ENCODE measurements around the gene ARL3.
A peak's percentile ranks its signal among the peaks of the same experiment; 100 is the strongest.

ARL3 gene

GRCh38 chr10:102627291-102627735 lies 86.9 kb downstream of the ARL3 start:
- peak overlapping the region; percentile 50 for H2BK15ac ChIP-seq (ENCODE audit: low read depth, poor library complexity, severe bottlenecking)
- H3K4ac ChIP-seq (ENCODE audit: low read depth in 1 of 2, low read length in 2 of 2): peak overlapping the region; percentile 93 to 94
- H2BK5ac ChIP-seq (ENCODE audit: low read depth, low read length, poor library complexity, severe bottlenecking): peak overlapping the region; percentile 94
- H2BK12ac ChIP-seq (ENCODE audit: low read length in 2 of 2): peak overlapping the region; percentile 81 to 95
- peak overlapping the region; percentile 91 for H4K8ac ChIP-seq (ENCODE audit: low read length)
- H3K36me3 ChIP-seq (ENCODE audit: control insufficient read depth in 1 of 2, insufficient read depth in 2 of 2, low read depth in 1 of 2, low read length in 2 of 2): peaks cover 10 to 17% of the 10 kb centered on the region in 2 experiments
- H2AFZ ChIP-seq (ENCODE audit: low read depth, low read length): peak overlapping the region; percentile 60
- H3K14ac ChIP-seq (ENCODE audit: low read length in 2 of 2): peak overlapping the region in 1 of 2 experiments; percentile 95
- no peaks in the 10 kb centered on the region for H3K9me3 ChIP-seq (ENCODE audit: control insufficient read depth, low read length)
- no peak for DNase-seq
- peak overlapping the region; percentile 93 for H2BK120ac ChIP-seq (ENCODE audit: low read depth, low read length)
- peak overlapping the region; percentile 86 for H3K9ac ChIP-seq (ENCODE audit: low read length)
- peaks cover 59% of the 10 kb centered on the region for H3K4me1 ChIP-seq (ENCODE audit: control insufficient read depth, insufficient read depth, low read depth, low read length)
- peak overlapping the region; percentile 91 to 96 for H3K18ac ChIP-seq (ENCODE audit: low read depth in 1 of 2, low read length in 2 of 2)
- peak overlapping the region; percentile 81 for H2AK5ac ChIP-seq (ENCODE audit: low read length, severe bottlenecking)
- no peaks in the 10 kb centered on the region for H3K27me3 ChIP-seq (ENCODE audit: control insufficient read depth in 1 of 2, insufficient read depth in 1 of 2, low read length in 2 of 2)
- H3K79me1 ChIP-seq (replicated peaks; ENCODE audit: low read length, poor library complexity, severe bottlenecking): peaks cover 4% of the 10 kb centered on the region
- no peak overlapping the region for H3K4me2 ChIP-seq (ENCODE audit: low read length, poor library complexity, severe bottlenecking)
- peak overlapping the region in 1 of 2 experiments; percentile 20 for H3K4me3 ChIP-seq (ENCODE audit: insufficient read depth in 1 of 2, low read depth in 1 of 2, low read length in 2 of 2)
- H3K23ac ChIP-seq (ENCODE audit: low read length in 2 of 2): peak overlapping the region in 1 of 2 experiments; percentile 81
- H4K91ac ChIP-seq (ENCODE audit: low read length): peak overlapping the region; percentile 99
- H3K27ac ChIP-seq (ENCODE audit: low read length, poor library complexity, severe bottlenecking): peak overlapping the region; percentile 99
- 79% methylated on average over 11 of the region's 12 CpGs for WGBS

- Histone ChIP-seq H3K23ac (ENCODE audit: low read length in 2 of 2) (no peak overlapping the region), H3K27me3 (ENCODE audit: control insufficient read depth in 1 of 2, insufficient read depth in 1 of 2, low read length in 2 of 2) (no peaks in the 10 kb centered on the region), H3K14ac (ENCODE audit: low read length in 2 of 2) (no peak overlapping the region), H3K9ac (ENCODE audit: low read length) (no peak overlapping the region), H2BK120ac (ENCODE audit: low read depth, low read length) (peak overlapping the region; percentile 1), H3K4ac (ENCODE audit: low read depth in 1 of 2, low read length in 2 of 2) (peak overlapping the region in 1 of 2 experiments; percentile 47), H3K4me2 (ENCODE audit: low read length, poor library complexity, severe bottlenecking) (no peak overlapping the region), H3K18ac (ENCODE audit: low read depth in 1 of 2, low read length in 2 of 2) (peak overlapping the region; percentile 61 to 69), H2BK12ac (ENCODE audit: low read length in 2 of 2) (peak overlapping the region; percentile 7 to 8), H2BK15ac (ENCODE audit: low read depth, poor library complexity, severe bottlenecking) (no peak overlapping the region), H2AFZ (ENCODE audit: low read depth, low read length) (no peak overlapping the region), H3K4me1 (ENCODE audit: control insufficient read depth, insufficient read depth, low read depth, low read length) (peaks cover 55% of the 10 kb centered on the region), H3K27ac (ENCODE audit: low read length, poor library complexity, severe bottlenecking) (no peak overlapping the region), H3K4me3 (ENCODE audit: insufficient read depth in 1 of 2, low read depth in 1 of 2, low read length in 2 of 2) (no peak overlapping the region), H2BK5ac (ENCODE audit: low read depth, low read length, poor library complexity, severe bottlenecking) (no peak overlapping the region), H3K36me3 (ENCODE audit: control insufficient read depth in 1 of 2, insufficient read depth in 2 of 2, low read depth in 1 of 2, low read length in 2 of 2) (peaks cover 13 to 15% of the 10 kb centered on the region in 2 experiments), H4K8ac (ENCODE audit: low read length) (peak overlapping the region; percentile 27), H4K91ac (ENCODE audit: low read length) (peak overlapping the region; percentile 76), H3K79me1 (replicated peaks; ENCODE audit: low read length, poor library complexity, severe bottlenecking) (no peaks in the 10 kb centered on the region), H3K9me3 (ENCODE audit: control insufficient read depth, low read length) (no peaks in the 10 kb centered on the region), H2AK5ac (ENCODE audit: low read length, severe bottlenecking) (peak overlapping the region; percentile 64)
- DNase-seq: no peak
- 89% methylated on average over 10 of the region's 10 CpGs for WGBS
Observed at GRCh38 chr10:102626026-102626685, 88.0 kb downstream of the ARL3 start.

- peak overlapping the region; percentile 9 to 46 for H3K18ac ChIP-seq (ENCODE audit: low read depth in 1 of 2, low read length in 2 of 2)
- H3K23ac ChIP-seq (ENCODE audit: low read length in 2 of 2): no peak overlapping the region
- H2BK12ac ChIP-seq (ENCODE audit: low read length in 2 of 2): peak overlapping the region in 1 of 2 experiments; percentile 38
- peak overlapping the region in 1 of 2 experiments; percentile 71 for H3K14ac ChIP-seq (ENCODE audit: low read length in 2 of 2)
- 86% methylated on average over 12 of the region's 12 CpGs for WGBS
- no peak overlapping the region for H2BK5ac ChIP-seq (ENCODE audit: low read depth, low read length, poor library complexity, severe bottlenecking)
- H3K36me3 ChIP-seq (ENCODE audit: control insufficient read depth in 1 of 2, insufficient read depth in 2 of 2, low read depth in 1 of 2, low read length in 2 of 2): peaks cover 8 to 25% of the 10 kb centered on the region in 2 experiments
- no peak overlapping the region for H3K4me3 ChIP-seq (ENCODE audit: insufficient read depth in 1 of 2, low read depth in 1 of 2, low read length in 2 of 2)
- no peak overlapping the region for H3K27ac ChIP-seq (ENCODE audit: low read length, poor library complexity, severe bottlenecking)
- H3K79me1 ChIP-seq (replicated peaks; ENCODE audit: low read length, poor library complexity, severe bottlenecking): no peaks in the 10 kb centered on the region
- peak overlapping the region in 1 of 2 experiments; percentile 1 for H3K4ac ChIP-seq (ENCODE audit: low read depth in 1 of 2, low read length in 2 of 2)
- H3K27me3 ChIP-seq (ENCODE audit: control insufficient read depth in 1 of 2, insufficient read depth in 1 of 2, low read length in 2 of 2): no peaks in the 10 kb centered on the region
- H2AK5ac ChIP-seq (ENCODE audit: low read length, severe bottlenecking): no peak overlapping the region
- peaks cover 50% of the 10 kb centered on the region for H3K4me1 ChIP-seq (ENCODE audit: control insufficient read depth, insufficient read depth, low read depth, low read length)
- H3K9ac ChIP-seq (ENCODE audit: low read length): no peak overlapping the region
- DNase-seq: no peak
- H3K9me3 ChIP-seq (ENCODE audit: control insufficient read depth, low read length): no peaks in the 10 kb centered on the region
- H2BK120ac ChIP-seq (ENCODE audit: low read depth, low read length): no peak overlapping the region
- no peak overlapping the region for H3K4me2 ChIP-seq (ENCODE audit: low read length, poor library complexity, severe bottlenecking)
- no peak overlapping the region for H4K91ac ChIP-seq (ENCODE audit: low read length)
- H2BK15ac ChIP-seq (ENCODE audit: low read depth, poor library complexity, severe bottlenecking): no peak overlapping the region
- H4K8ac ChIP-seq (ENCODE audit: low read length): peak overlapping the region; percentile 20
- no peak overlapping the region for H2AFZ ChIP-seq (ENCODE audit: low read depth, low read length)
Observed at GRCh38 chr10:102624751-102625645, 89.2 kb downstream of the ARL3 start.

- H2BK5ac ChIP-seq (ENCODE audit: low read depth, low read length, poor library complexity, severe bottlenecking): no peak overlapping the region
- 87% methylated on average over 3 of the region's 3 CpGs for WGBS
- H3K4me3 ChIP-seq (ENCODE audit: insufficient read depth in 1 of 2, low read depth in 1 of 2, low read length in 2 of 2): no peak overlapping the region
- no peak overlapping the region for H4K8ac ChIP-seq (ENCODE audit: low read length)
- H3K23ac ChIP-seq (ENCODE audit: low read length in 2 of 2): no peak overlapping the region
- H2BK12ac ChIP-seq (ENCODE audit: low read length in 2 of 2): no peak overlapping the region
- no peak overlapping the region for H3K27ac ChIP-seq (ENCODE audit: low read length, poor library complexity, severe bottlenecking)
- no peak overlapping the region for H2AK5ac ChIP-seq (ENCODE audit: low read length, severe bottlenecking)
- no peak overlapping the region for H3K14ac ChIP-seq (ENCODE audit: low read length in 2 of 2)
- H4K91ac ChIP-seq (ENCODE audit: low read length): no peak overlapping the region
- H2AFZ ChIP-seq (ENCODE audit: low read depth, low read length): no peak overlapping the region
- no peak overlapping the region for H3K4me2 ChIP-seq (ENCODE audit: low read length, poor library complexity, severe bottlenecking)
- H2BK15ac ChIP-seq (ENCODE audit: low read depth, poor library complexity, severe bottlenecking): no peak overlapping the region
- no peaks in the 10 kb centered on the region for H3K9me3 ChIP-seq (ENCODE audit: control insufficient read depth, low read length)
- peaks cover 9 to 34% of the 10 kb centered on the region in 2 experiments for H3K36me3 ChIP-seq (ENCODE audit: control insufficient read depth in 1 of 2, insufficient read depth in 2 of 2, low read depth in 1 of 2, low read length in 2 of 2)
- H2BK120ac ChIP-seq (ENCODE audit: low read depth, low read length): no peak overlapping the region
- H3K4me1 ChIP-seq (ENCODE audit: control insufficient read depth, insufficient read depth, low read depth, low read length): peaks cover 48% of the 10 kb centered on the region
- no peaks in the 10 kb centered on the region for H3K79me1 ChIP-seq (replicated peaks; ENCODE audit: low read length, poor library complexity, severe bottlenecking)
- DNase-seq: no peak
- no peak overlapping the region for H3K9ac ChIP-seq (ENCODE audit: low read length)
- H3K27me3 ChIP-seq (ENCODE audit: control insufficient read depth in 1 of 2, insufficient read depth in 1 of 2, low read length in 2 of 2): no peaks in the 10 kb centered on the region
- no peak overlapping the region for H3K18ac ChIP-seq (ENCODE audit: low read depth in 1 of 2, low read length in 2 of 2)
- no peak overlapping the region for H3K4ac ChIP-seq (ENCODE audit: low read depth in 1 of 2, low read length in 2 of 2)
Observed at GRCh38 chr10:102624094-102624493, 90.1 kb downstream of the ARL3 start.
